Muscle of leg (tissue), 11 donors: ENCODE data around the gene ARHGEF9. TPM values are rescaled to one million over a fixed set of nuclear protein-coding genes. Genes with fewer than 3 reads are reported as not detected.

Experiments used
- DNase-seq: peaks from one replicate; pipeline ENCODE4 v3.0.0; 2013
- H3K27ac ChIP-seq: one replicate; pipeline ENCODE4 v1.5.1; 2013; ENCODE audit warnings: mild to moderate bottlenecking, low read length, control low read depth
- H3K27me3 ChIP-seq: one replicate; pipeline ENCODE4 v1.6.1; 2013; ENCODE audit warnings: low read length; ENCODE audit not compliant: control insufficient read depth, insufficient read depth
- H3K36me3 ChIP-seq: one replicate; pipeline ENCODE4 v1.6.1; 2013; ENCODE audit warnings: low read length; ENCODE audit not compliant: control insufficient read depth, insufficient read depth
- H3K4me1 ChIP-seq: one replicate; pipeline ENCODE4 v1.6.1; 2013; ENCODE audit warnings: low read length; ENCODE audit not compliant: control insufficient read depth, insufficient read depth
- H3K4me3 ChIP-seq: one replicate; pipeline ENCODE4 v1.5.1; 2013; ENCODE audit warnings: low read length, control low read depth
- H3K9me3 ChIP-seq: replicated peaks from 2 replicates; pipeline ENCODE4 v1.6.1; 2013; ENCODE audit warnings: low read depth, low read length; ENCODE audit not compliant: control insufficient read depth
- WGBS: methylation state at CpG from one replicate; pipeline ENCODE4 v1.1.5; 2013; ENCODE audit warnings: missing lambda C conversion rate; ENCODE audit not compliant: insufficient coverage; 5-methylcytosine and 5-hydroxymethylcytosine counted together
- polyA plus RNA-seq, 8 donors: library from polyadenylated mRNA; unstranded; fragments of 120-200 nt; gene quantifications; one replicate each; pipeline versions ENCODE4 v1.2.1 to v1.2.3, GENCODE V29; 2013; ENCODE audit warnings: inconsistent platforms in 1 of 8, low replicate concordance in 1 of 8; ENCODE audit not compliant: insufficient read length in 8 of 8, insufficient read depth in 1 of 8
- total RNA-seq: library from RNA; stranded (reverse); fragments of 120-200 nt; gene quantifications from one replicate; pipeline ENCODE4 v1.2.4, GENCODE V29; 2013

ARHGEF9 gene
- total and polyA plus RNA-seq, 9 donors = 20.8 to 25.3 (median 22.0) TPM

- no peak overlapping the region for H3K4me3 ChIP-seq
- H3K9me3 ChIP-seq = no peaks in the 10 kb centered on the region
- whole genome bisulfite sequencing = 40% methylated on average over 1 of the region's 2 CpGs
- no peak for DNase-seq
- no peaks in the 10 kb centered on the region for H3K36me3 ChIP-seq
- H3K27ac ChIP-seq = no peak overlapping the region
- H3K27me3 ChIP-seq = no peaks in the 10 kb centered on the region
- peaks cover 27% of the 10 kb centered on the region for H3K4me1 ChIP-seq
These were observed 33.5 kb downstream of the ARHGEF9 start for GRCh38 chrX:63751481-63751880.

DNA sequence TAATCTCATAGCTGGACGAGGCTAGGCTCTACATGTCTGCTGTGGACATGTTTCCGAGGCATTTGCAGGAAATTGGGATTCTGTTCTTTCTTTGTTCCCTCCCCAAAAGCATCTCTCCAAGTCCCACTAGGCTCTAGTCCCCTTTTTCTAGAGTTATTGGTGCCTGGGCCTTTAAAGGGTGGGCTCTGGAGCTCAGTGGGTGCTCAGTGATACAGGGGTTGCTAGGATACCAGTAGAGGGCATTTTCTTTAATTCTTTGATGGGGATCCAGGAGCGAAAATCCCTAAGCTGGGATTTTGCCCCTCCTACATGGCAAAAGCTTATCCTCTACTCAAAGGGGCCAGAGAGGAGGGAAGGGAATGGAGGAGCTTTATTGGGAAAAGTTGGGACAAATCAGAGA is 34.2 kb downstream of the ARHGEF9 start:
- no peaks in the 10 kb centered on the region for H3K36me3 ChIP-seq
- H3K27me3 ChIP-seq = no peaks in the 10 kb centered on the region
- peak overlapping the region; percentile 31 for H3K27ac ChIP-seq
- H3K9me3 ChIP-seq = no peaks in the 10 kb centered on the region
- H3K4me3 ChIP-seq = no peak overlapping the region
- no peak for DNase-seq
- WGBS = no CpG with 5 or more reads among the region's 3 CpGs
- H3K4me1 ChIP-seq = peaks cover 26% of the 10 kb centered on the region

DNA sequence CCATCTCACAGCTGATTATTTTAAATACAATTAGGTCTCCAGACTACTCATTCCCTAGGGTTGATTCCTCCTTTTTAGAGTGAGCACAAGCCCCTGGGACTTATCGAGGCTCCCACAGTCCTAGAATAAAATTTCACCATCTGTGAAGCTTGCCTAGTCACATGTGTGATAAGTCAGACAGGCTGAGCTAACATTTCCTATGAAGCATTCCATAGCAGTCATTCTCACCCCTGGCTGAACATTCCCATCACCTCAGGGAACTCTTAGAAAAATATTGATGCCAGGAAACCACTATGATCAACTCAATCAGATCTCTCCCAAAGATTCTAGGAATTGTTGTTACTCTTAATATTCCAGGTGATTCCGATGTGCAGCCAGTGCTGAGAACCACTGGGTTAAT is 37.7 kb downstream of the ARHGEF9 start:
- H3K27me3 ChIP-seq = no peaks in the 10 kb centered on the region
- H3K4me1 ChIP-seq = peaks cover 23% of the 10 kb centered on the region
- no peak overlapping the region for H3K27ac ChIP-seq
- no peaks in the 10 kb centered on the region for H3K36me3 ChIP-seq
- no peaks in the 10 kb centered on the region for H3K9me3 ChIP-seq
- H3K4me3 ChIP-seq = no peak overlapping the region
- no CpG with 5 or more reads among the region's 2 CpGs for WGBS
- peak; percentile 69 for DNase-seq

DNA sequence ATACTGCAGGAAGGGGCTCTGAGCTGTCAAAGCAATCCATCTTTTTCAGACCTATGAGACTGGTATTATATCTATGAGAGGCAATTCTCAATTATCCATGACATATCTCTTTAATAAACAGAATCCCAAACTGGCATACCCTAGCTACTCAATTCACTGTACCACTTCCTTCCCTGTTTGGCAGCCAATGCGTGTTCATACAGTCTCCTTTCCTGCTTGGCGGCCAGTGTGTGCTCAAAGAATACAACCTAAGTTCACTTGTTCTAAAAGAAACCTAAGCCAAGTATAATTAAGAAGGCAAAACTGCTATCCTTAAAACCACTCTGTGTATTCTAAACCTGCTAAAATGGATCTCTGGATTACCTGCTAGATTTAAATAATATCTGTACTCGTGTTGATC is 38.3 kb downstream of the ARHGEF9 start:
- no CpG with 5 or more reads among the region's 3 CpGs for WGBS
- H3K9me3 ChIP-seq = no peaks in the 10 kb centered on the region
- H3K27me3 ChIP-seq = no peaks in the 10 kb centered on the region
- no peaks in the 10 kb centered on the region for H3K36me3 ChIP-seq
- no peak for DNase-seq
- no peak overlapping the region for H3K27ac ChIP-seq
- H3K4me1 ChIP-seq = peaks cover 18% of the 10 kb centered on the region
- H3K4me3 ChIP-seq = no peak overlapping the region

- no peak overlapping the region for H3K4me3 ChIP-seq
- peaks cover 15% of the 10 kb centered on the region for H3K4me1 ChIP-seq
- H3K27ac ChIP-seq = no peak overlapping the region
- WGBS = no CpG with 5 or more reads among the region's 1 CpG
- no peaks in the 10 kb centered on the region for H3K36me3 ChIP-seq
- DNase-seq = no peak
- H3K27me3 ChIP-seq = no peaks in the 10 kb centered on the region
- no peaks in the 10 kb centered on the region for H3K9me3 ChIP-seq
These were observed 38.7 kb downstream of the ARHGEF9 start for GRCh38 chrX:63746278-63746677.

DNA sequence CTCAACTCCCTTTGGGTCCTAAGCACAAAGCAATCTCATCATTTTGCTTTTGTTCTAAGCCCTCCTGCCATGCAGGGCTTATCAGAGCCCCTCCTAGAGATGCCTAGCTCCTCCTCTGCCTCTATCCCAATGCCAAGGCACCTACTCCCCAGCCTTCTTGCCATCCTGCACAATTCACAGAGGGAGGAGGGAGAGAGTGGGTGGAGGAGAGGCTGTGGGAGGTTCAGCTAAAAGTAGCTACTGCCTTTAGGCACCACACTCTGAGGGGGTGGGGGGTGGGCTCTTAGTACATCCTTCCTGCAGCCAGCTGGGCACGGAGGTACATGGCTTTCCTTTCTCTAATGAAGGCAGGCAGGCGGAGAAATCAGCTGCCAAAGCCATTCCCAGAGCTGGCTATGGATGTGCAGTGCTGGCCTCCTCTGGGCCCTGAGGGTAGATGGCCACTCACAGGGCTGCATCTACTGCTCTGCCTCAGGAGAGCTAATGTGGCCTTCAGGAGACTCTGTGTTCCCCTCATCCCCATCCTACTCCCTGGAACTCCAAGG is 40.1 kb downstream of the ARHGEF9 start:
- no peaks in the 10 kb centered on the region for H3K27me3 ChIP-seq
- DNase-seq = no peak
- H3K4me1 ChIP-seq = peaks cover 4% of the 10 kb centered on the region
- H3K9me3 ChIP-seq = no peaks in the 10 kb centered on the region
- H3K4me3 ChIP-seq = no peak overlapping the region
- no peaks in the 10 kb centered on the region for H3K36me3 ChIP-seq
- WGBS = 46% methylated on average over 2 of the region's 2 CpGs
- no peak overlapping the region for H3K27ac ChIP-seq

DNA sequence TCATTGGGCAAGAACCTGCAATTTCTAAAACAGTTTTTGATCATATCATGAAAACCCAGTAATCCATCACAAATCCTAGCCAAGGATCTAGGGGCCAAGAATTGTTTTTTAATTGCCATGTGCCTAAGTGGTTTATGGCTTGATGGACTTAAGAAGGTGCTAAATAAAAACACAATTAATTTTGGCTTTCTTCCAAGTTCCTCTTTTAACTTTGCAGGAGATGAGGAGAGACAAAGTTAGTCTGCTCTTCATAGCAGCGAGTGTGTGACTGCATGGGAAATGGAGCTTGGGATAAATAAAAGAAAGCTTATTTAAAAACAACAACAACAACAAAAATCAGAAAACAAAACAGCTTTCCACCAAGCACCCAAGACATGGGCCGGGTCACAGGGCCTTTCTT is 41.4 kb downstream of the ARHGEF9 start:
- no peak for DNase-seq
- WGBS = no CpG with 5 or more reads among the region's 2 CpGs
- Histone ChIP-seq H3K27ac (no peak overlapping the region), H3K9me3 (no peaks in the 10 kb centered on the region), H3K4me1 (peaks cover 4% of the 10 kb centered on the region), H3K27me3 (no peaks in the 10 kb centered on the region), H3K36me3 (no peaks in the 10 kb centered on the region), H3K4me3 (no peak overlapping the region)

- no peak overlapping the region for H3K4me3 ChIP-seq
- H3K9me3 ChIP-seq = no peaks in the 10 kb centered on the region
- H3K27me3 ChIP-seq = no peaks in the 10 kb centered on the region
- no peak for DNase-seq
- no peaks in the 10 kb centered on the region for H3K36me3 ChIP-seq
- H3K4me1 ChIP-seq = peaks cover 8% of the 10 kb centered on the region
- 50% methylated on average over 1 of the region's 2 CpGs for WGBS
- no peak overlapping the region for H3K27ac ChIP-seq
These were observed 44.6 kb downstream of the ARHGEF9 start for GRCh38 chrX:63740382-63740781.

GRCh38 chrX:63739885-63740284 is 45.1 kb downstream of the ARHGEF9 start:
- Histone ChIP-seq H3K36me3 (no peaks in the 10 kb centered on the region), H3K4me3 (no peak overlapping the region), H3K4me1 (peaks cover 6% of the 10 kb centered on the region), H3K27ac (no peak overlapping the region), H3K27me3 (no peaks in the 10 kb centered on the region), H3K9me3 (no peaks in the 10 kb centered on the region)
- no peak for DNase-seq

GRCh38 chrX:63738696-63739095 is 46.3 kb downstream of the ARHGEF9 start:
- H3K27me3 ChIP-seq = no peaks in the 10 kb centered on the region
- WGBS = 83% methylated on average over 1 of the region's 1 CpG
- no peaks in the 10 kb centered on the region for H3K36me3 ChIP-seq
- no peaks in the 10 kb centered on the region for H3K9me3 ChIP-seq
- no peak overlapping the region for H3K4me3 ChIP-seq
- DNase-seq = no peak
- no peak overlapping the region for H3K27ac ChIP-seq
- H3K4me1 ChIP-seq = peaks cover 4% of the 10 kb centered on the region
